Coronary artery (tissue), 2 donors: ENCODE data around the gene AR.
"Not testable (repeated sequence)": the region's sequence is repeated elsewhere in the genome, so short reads cannot be mapped to it uniquely, and the experiment has no call there.

ENCODE experiments used
- DNase-seq: peaks from one replicate; pipeline ENCODE4 v3.0.0-alpha.2; 2017; ENCODE audit warnings: low spot score
- H3K27ac ChIP-seq, 2 donors: fragments of 200-600 bp; sonication (generic); one replicate each; pipeline ENCODE4 v1.5.1; 2016 to 2019
- H3K4me3 ChIP-seq: fragments of 200-600 bp; sonication (generic); 2 replicates; pipeline ENCODE4 v1.5.1; 2016; ENCODE audit warnings: mild to moderate bottlenecking, moderate library complexity
- CTCF ChIP-seq: fragments of 200-600 bp; sonication (generic); IDR thresholded peaks from one replicate; pipeline ENCODE4 v1.5.1; 2019; ENCODE audit warnings: antibody characterized with exemption

The AR gene

GRCh38 chrX:67636532-67636931 lies 92.7 kb downstream of the AR start:
- DNase-seq: no peak
- no peak overlapping the region for H3K4me3 ChIP-seq
- no peak overlapping the region for H3K27ac ChIP-seq
- no peak for TF ChIP-seq CTCF

- not testable (repeated sequence) for H3K4me3 ChIP-seq, DNase-seq, H3K27ac ChIP-seq
Observed at GRCh38 chrX:67637293-67637692, 93.5 kb downstream of the AR start.

GRCh38 chrX:67648361-67648760 lies 104.5 kb downstream of the AR start:
- no peak for DNase-seq
- no peak overlapping the region for H3K4me3 ChIP-seq
- no peak overlapping the region for H3K27ac ChIP-seq
- no peak for TF ChIP-seq CTCF

GRCh38 chrX:67651437-67652142 lies 107.8 kb downstream of the AR start:
- no peak overlapping the region for H3K4me3 ChIP-seq
- TF ChIP-seq CTCF: no peak

GRCh38 chrX:67652543-67652942 lies 108.7 kb downstream of the AR start:
- DNase-seq: no peak
- no peak for TF ChIP-seq CTCF
- Histone ChIP-seq H3K4me3 (no peak overlapping the region), H3K27ac (no peak overlapping the region)

More at GRCh38 chrX:67651437-67652142, 107.8 kb downstream of the AR start:
- H3K27ac ChIP-seq: no peak overlapping the region
- DNase-seq: no peak

- no peak for TF ChIP-seq CTCF
- Histone ChIP-seq H3K27ac (no peak overlapping the region), H3K4me3 (no peak overlapping the region)
- DNase-seq: no peak
Observed at GRCh38 chrX:67654301-67654700, 110.5 kb downstream of the AR start.

GRCh38 chrX:67665583-67665982 lies 121.8 kb downstream of the AR start:
- Histone ChIP-seq H3K4me3 (no peak overlapping the region), H3K27ac (no peak overlapping the region)
- TF ChIP-seq CTCF: no peak
- DNase-seq: no peak

- not testable (repeated sequence) for H3K27ac ChIP-seq, H3K4me3 ChIP-seq, DNase-seq
Observed at GRCh38 chrX:67670717-67671116, 126.9 kb downstream of the AR start.
